ENCODE results near the gene NHS.

Gene NHS

GRCh38 chrX:17627026-17627425, 252.0 kb downstream of the NHS start:
- TF ChIP-seq CTCF (IDR thresholded peaks at IDR 0.05) (no peak), ZFX (IDR thresholded peaks at IDR 0.05; ENCODE audit: borderline replicate concordance) (no peak)
- H3K27ac ChIP-seq = no peak overlapping the region

- no peak overlapping the region for H3K27ac ChIP-seq
- no peak for TF ChIP-seq CTCF (IDR thresholded peaks at IDR 0.05)
- TF ChIP-seq ZFX (IDR thresholded peaks at IDR 0.05; ENCODE audit: borderline replicate concordance) = no peak
Observed at GRCh38 chrX:17628976-17629375, 254.0 kb downstream of the NHS start.

GRCh38 chrX:17629519-17629918, 254.5 kb downstream of the NHS start:
- TF ChIP-seq ZFX (IDR thresholded peaks at IDR 0.05; ENCODE audit: borderline replicate concordance) = no peak
- no peak for TF ChIP-seq CTCF (IDR thresholded peaks at IDR 0.05)
- no peak overlapping the region for H3K27ac ChIP-seq

- no peak overlapping the region for H3K27ac ChIP-seq
- TF ChIP-seq ZFX (IDR thresholded peaks at IDR 0.05; ENCODE audit: borderline replicate concordance) = no peak
- no peak for TF ChIP-seq CTCF (IDR thresholded peaks at IDR 0.05)
Observed at GRCh38 chrX:17631647-17632046, 256.6 kb downstream of the NHS start.

GRCh38 chrX:17632942-17633341, 257.9 kb downstream of the NHS start:
- H3K27ac ChIP-seq = no peak overlapping the region
- TF ChIP-seq ZFX (IDR thresholded peaks at IDR 0.05; ENCODE audit: borderline replicate concordance) (no peak), CTCF (IDR thresholded peaks at IDR 0.05) (no peak)

GRCh38 chrX:17633546-17633945, 258.5 kb downstream of the NHS start:
- no peak overlapping the region for H3K27ac ChIP-seq
- TF ChIP-seq CTCF (IDR thresholded peaks at IDR 0.05) (no peak), ZFX (IDR thresholded peaks at IDR 0.05; ENCODE audit: borderline replicate concordance) (no peak)

- no peak for TF ChIP-seq CTCF (IDR thresholded peaks at IDR 0.05)
- no peak for TF ChIP-seq ZFX (IDR thresholded peaks at IDR 0.05; ENCODE audit: borderline replicate concordance)
- no peak overlapping the region for H3K27ac ChIP-seq
Observed at GRCh38 chrX:17634542-17635207, 259.7 kb downstream of the NHS start.
